Activated CD4-positive, alpha-beta memory T cell treated with anti-CD3 and anti-CD28 coated beads, Interleukin-2, amount 10 ng/mL, durations not matched to agents 7 days and 5 days (primary cell): Measurements from ENCODE around the gene SPATA9. TPM values are rescaled to one million over a fixed set of nuclear protein-coding genes. Genes with fewer than 3 reads are reported as not detected.

Experiments used
- CTCF ChIA-PET: fragments of 350-600 bp; sonication (Branson Sonifier 250); formaldehyde crosslinking; loops from one replicate; lab custom pipeline; 2021; ENCODE audit warnings: antibody characterized with exemption, inconsistent platforms; lab: Charles Lee
- POLR2A ChIA-PET: fragments of 350-600 bp; sonication (Branson Sonifier 250); formaldehyde crosslinking; loops from one replicate; lab custom pipeline; 2021; ENCODE audit warnings: antibody characterized with exemption; lab: Charles Lee
- DNase-seq: peaks from one replicate; pipeline ENCODE4 v3.0.0-alpha.2; 2020
- H3K27ac Mint-ChIP-seq: one replicate; pipeline ENCODE4 v1.8.0; 2021; ENCODE audit warnings: mild to moderate bottlenecking, mixed read lengths
- H3K27me3 Mint-ChIP-seq: one replicate; pipeline ENCODE4 v1.8.0; 2021; ENCODE audit warnings: mixed read lengths
- H3K36me3 Mint-ChIP-seq: one replicate; pipeline ENCODE4 v1.8.0; 2021; ENCODE audit warnings: low read depth, mixed read lengths
- H3K4me1 Mint-ChIP-seq: one replicate; pipeline ENCODE4 v1.8.0; 2021; ENCODE audit warnings: mixed read lengths
- H3K4me3 Mint-ChIP-seq: one replicate; pipeline ENCODE4 v1.8.0; 2021; ENCODE audit warnings: mild to moderate bottlenecking, mixed read lengths
- H3K9me3 Mint-ChIP-seq: one replicate; pipeline ENCODE4 v1.8.0; 2021; ENCODE audit warnings: mixed read lengths
- total RNA-seq, 2 experiments: library from RNA; stranded (reverse); gene quantifications; one replicate each; pipeline ENCODE4 v1.2.3, GENCODE V29; 2021

The SPATA9 gene
- total RNA-seq, 2 experiments from 2014 or later, result not detected

DNA sequence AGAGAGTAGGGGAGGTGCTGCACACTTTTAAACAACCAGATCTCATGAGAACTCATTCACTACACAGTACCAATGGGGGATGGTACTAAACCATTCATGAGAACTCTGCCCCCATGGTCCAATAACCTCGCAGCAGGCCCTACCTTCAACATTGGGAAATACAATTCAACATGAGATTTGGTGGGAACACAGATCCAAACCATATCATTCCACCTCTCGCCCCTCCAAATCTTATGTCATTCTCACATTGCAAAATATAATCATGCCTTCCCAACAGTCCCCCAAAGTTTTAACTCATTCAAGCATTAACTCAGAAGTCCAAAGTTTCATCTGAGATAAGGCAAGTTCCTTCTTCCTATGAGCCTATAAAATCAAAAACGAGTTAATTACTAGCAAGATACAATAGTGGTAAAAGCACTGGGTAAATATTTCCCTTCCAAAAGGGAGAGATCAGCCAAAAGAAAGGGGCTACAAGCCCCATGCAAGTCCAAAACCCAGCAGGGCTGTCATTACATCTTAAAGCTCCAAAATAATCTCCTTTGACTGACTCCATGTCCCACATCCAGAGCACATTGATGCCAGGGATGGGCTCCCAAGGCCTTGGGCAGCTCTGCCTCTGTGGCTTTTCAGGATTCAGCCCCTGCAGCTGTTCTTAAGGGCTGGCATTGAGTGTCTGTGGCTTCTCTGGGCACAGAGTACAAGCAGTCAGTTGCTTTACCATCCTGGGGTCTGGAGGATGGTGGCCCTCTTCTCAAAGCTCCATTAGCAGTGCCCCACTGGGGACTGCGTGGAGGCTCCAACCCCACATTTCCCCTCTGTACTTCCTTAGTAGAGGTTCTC, 54.6 kb downstream of the SPATA9 start:
- Mint-ChIP-seq H3K4me1 (peaks cover 24% of the 10 kb centered on the region), H3K9me3 (peaks cover 5% of the 10 kb centered on the region), H3K4me3 (no peak overlapping the region), H3K27me3 (no peaks in the 10 kb centered on the region), H3K36me3 (peaks cover 19% of the 10 kb centered on the region), H3K27ac (no peak overlapping the region)
- no peak for DNase-seq
- ChIA-PET POLR2A (no interaction called here), CTCF (no interaction called here)

DNA sequence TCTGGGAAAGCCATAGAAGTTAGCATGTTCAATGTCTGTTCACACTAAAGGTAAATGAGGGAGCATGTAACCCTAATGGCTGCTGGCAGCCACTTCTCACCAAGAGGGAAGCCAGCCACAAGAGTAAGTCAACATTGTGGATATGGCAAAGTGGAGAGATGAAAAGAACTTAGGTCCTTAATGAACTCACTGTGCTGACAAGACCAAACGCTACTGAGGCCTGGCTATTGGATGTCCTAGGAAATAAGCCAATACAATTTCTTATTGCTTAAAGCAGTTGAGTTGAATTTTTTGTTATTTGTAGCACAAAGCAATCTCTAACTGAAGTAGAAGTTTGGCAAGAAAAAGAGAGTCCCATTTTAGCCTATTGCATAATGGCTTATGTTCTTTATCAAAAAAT, 56.1 kb downstream of the SPATA9 start:
- H3K36me3 Mint-ChIP-seq, result peaks cover 11% of the 10 kb centered on the region
- peaks cover 27% of the 10 kb centered on the region for H3K4me1 Mint-ChIP-seq
- POLR2A ChIA-PET, result no interaction called here
- no peak overlapping the region for H3K4me3 Mint-ChIP-seq
- CTCF ChIA-PET, result no interaction called here
- no peak for DNase-seq
- H3K9me3 Mint-ChIP-seq, result no peaks in the 10 kb centered on the region
- H3K27ac Mint-ChIP-seq, result no peak overlapping the region
- no peaks in the 10 kb centered on the region for H3K27me3 Mint-ChIP-seq

DNA sequence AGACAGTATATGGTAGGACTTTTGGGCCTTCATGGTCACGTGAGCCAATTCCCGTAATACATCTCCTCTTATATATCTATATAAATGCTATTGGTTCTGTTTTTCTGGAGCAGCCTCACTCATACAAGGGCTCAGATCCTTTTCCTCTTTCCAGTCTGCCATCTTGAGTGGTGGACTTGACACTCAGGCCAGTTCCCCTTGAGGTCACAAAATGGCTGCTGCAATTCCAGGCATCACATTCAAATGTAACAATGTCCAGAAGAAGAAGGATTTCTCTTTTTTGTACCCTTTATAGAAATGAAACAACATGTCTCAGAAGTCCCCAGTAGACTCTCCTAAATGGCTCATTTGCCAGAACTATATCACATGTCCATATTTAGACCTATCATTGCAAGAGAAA, 58.4 kb downstream of the SPATA9 start:
- DNase-seq, result no peak
- ChIA-PET CTCF (no interaction called here), POLR2A (no interaction called here)
- peaks cover 7% of the 10 kb centered on the region for H3K36me3 Mint-ChIP-seq
- H3K4me3 Mint-ChIP-seq, result no peak overlapping the region
- H3K27ac Mint-ChIP-seq, result no peak overlapping the region
- no peaks in the 10 kb centered on the region for H3K27me3 Mint-ChIP-seq
- H3K9me3 Mint-ChIP-seq, result no peaks in the 10 kb centered on the region
- H3K4me1 Mint-ChIP-seq, result peaks cover 31% of the 10 kb centered on the region

DNA sequence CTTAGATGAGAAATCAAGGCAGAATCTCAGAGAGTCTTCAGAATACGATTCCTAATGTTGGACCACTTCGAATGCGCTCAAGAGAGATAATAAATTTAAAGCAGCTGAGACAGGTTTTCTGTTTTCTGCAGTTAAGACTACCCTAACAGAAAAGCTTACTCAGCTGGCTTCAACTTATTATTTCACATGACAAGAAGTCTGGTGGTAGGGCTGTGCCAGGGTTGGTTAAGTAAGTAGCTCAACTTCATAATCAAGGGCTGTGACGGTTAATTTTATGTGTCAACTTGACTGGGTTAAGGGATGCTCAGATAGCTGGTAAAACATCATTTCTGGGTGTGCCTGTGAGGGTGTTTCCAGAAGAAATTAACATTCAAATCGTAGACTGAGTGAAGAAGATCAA, 59.1 kb downstream of the SPATA9 start:
- Mint-ChIP-seq H3K27me3 (peaks cover under 1% of the 10 kb centered on the region), H3K27ac (no peak overlapping the region), H3K36me3 (peaks cover 7% of the 10 kb centered on the region), H3K4me3 (no peak overlapping the region), H3K4me1 (peaks cover 37% of the 10 kb centered on the region), H3K9me3 (no peaks in the 10 kb centered on the region)
- no peak for DNase-seq
- ChIA-PET CTCF (interaction anchor here (2.5 to 3.1 kb wide), 3 partner anchors 8 to 23 kb away, joined by 13 to 17 read pairs (median 15); partner anchors contain the start of gene RFESD), POLR2A (interaction anchor here (4.7 to 5.2 kb wide), 2 partner anchors 7 to 22 kb away, joined by 52 to 57 read pairs; partner anchors contain the start of gene RFESD)

- H3K27ac Mint-ChIP-seq, result peak overlapping the region; percentile 82
- H3K4me1 Mint-ChIP-seq, result peaks cover 42% of the 10 kb centered on the region
- DNase-seq, result peak; percentile 38
- peaks cover 3% of the 10 kb centered on the region for H3K27me3 Mint-ChIP-seq
- POLR2A ChIA-PET, result interaction anchor here (0.6 to 5.2 kb wide), 12 partner anchors 9 to 1040 kb away, joined by 3 to 57 read pairs (median 4); partner anchors contain the start of genes ARSK, CAST, GLRX and RFESD
- H3K4me3 Mint-ChIP-seq, result peak overlapping the region; percentile 74
- H3K9me3 Mint-ChIP-seq, result no peaks in the 10 kb centered on the region
- peaks cover 7% of the 10 kb centered on the region for H3K36me3 Mint-ChIP-seq
- CTCF ChIA-PET, result interaction anchor here (0.6 to 3.1 kb wide), 8 partner anchors 9 to 233 kb away, joined by 3 to 17 read pairs (median 3); partner anchors contain the start of gene RFESD
These were observed 60.8 kb downstream of the SPATA9 start for GRCh38 chr5:95621839-95622629.

DNA sequence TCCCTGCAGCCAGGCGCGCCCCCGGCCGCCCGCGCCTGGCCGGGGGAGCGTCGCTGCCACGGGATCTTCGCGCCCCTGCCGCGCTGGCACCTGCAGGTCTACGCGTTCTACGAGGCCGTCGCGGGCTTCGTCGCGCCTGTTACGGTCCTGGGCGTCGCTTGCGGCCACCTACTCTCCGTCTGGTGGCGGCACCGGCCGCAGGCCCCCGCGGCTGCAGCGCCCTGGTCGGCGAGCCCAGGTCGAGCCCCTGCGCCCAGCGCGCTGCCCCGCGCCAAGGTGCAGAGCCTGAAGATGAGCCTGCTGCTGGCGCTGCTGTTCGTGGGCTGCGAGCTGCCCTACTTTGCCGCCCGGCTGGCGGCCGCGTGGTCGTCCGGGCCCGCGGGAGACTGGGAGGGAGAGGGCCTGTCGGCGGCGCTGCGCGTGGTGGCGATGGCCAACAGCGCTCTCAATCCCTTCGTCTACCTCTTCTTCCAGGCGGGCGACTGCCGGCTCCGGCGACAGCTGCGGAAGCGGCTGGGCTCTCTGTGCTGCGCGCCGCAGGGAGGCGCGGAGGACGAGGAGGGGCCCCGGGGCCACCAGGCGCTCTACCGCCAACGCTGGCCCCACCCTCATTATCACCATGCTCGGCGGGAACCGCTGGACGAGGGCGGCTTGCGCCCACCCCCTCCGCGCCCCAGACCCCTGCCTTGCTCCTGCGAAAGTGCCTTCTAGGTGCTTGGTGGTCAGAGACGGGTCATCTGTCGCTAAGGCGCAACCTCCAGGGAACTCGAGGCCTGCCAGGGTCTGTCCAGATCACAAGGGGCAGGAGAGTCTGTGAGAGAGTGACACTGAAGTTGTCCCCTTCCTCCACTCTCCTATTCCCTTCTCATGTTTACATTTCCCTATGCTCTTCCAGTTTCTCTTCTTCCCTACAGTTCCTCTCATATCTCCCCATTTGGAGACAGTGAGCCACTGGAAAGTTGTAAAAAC, 61.6 kb downstream of the SPATA9 start:
- POLR2A ChIA-PET, result interaction anchor here (0.6 to 5.2 kb wide), 6 partner anchors 10 to 1041 kb away, joined by 3 to 57 read pairs (median 6); partner anchors contain the start of genes ARSK, CAST, RFESD and SKIC3
- H3K27ac Mint-ChIP-seq, result peak overlapping the region; percentile 82
- peaks cover 42% of the 10 kb centered on the region for H3K4me1 Mint-ChIP-seq
- H3K9me3 Mint-ChIP-seq, result no peaks in the 10 kb centered on the region
- peak overlapping the region; percentile 74 for H3K4me3 Mint-ChIP-seq
- peak; percentile 58 for DNase-seq
- H3K27me3 Mint-ChIP-seq, result peaks cover 3% of the 10 kb centered on the region
- peaks cover 10% of the 10 kb centered on the region for H3K36me3 Mint-ChIP-seq
- CTCF ChIA-PET, result interaction anchor here (0.8 to 3.1 kb wide), 4 partner anchors 10 to 26 kb away, joined by 3 to 17 read pairs (median 14); partner anchors contain the start of gene RFESD

- CTCF ChIA-PET, result interaction anchor here (0.8 kb wide), 1 partner anchor 26 kb away, joined by 3 read pairs; the partner anchor contains the start of gene RFESD
- peaks cover 10% of the 10 kb centered on the region for H3K36me3 Mint-ChIP-seq
These were observed 62.5 kb downstream of the SPATA9 start, which contains the start of gene GPR150 for GRCh38 chr5:95620030-95620869. Gene GPR150 (plus strand): TSS chr5:95620087. CDS start chr5:95620276, 189 bp downstream.

GRCh38 chr5:95619514-95620029, 63.2 kb downstream of the SPATA9 start:
- peaks cover 51% of the 10 kb centered on the region for H3K4me1 Mint-ChIP-seq
- H3K4me3 Mint-ChIP-seq, result peak overlapping the region; percentile 77
- POLR2A ChIA-PET, result interaction anchor here (4.7 to 5.2 kb wide), 2 partner anchors 12 to 26 kb away, joined by 52 to 57 read pairs; partner anchors contain the start of gene RFESD

More at GRCh38 chr5:95620030-95620869, 62.5 kb downstream of the SPATA9 start, which contains the start of gene GPR150:
- H3K4me3 Mint-ChIP-seq, result peak within 1 kb of the TSS; percentile 77
- H3K4me1 Mint-ChIP-seq, result peaks cover 45% of the 10 kb centered on the region
- H3K9me3 Mint-ChIP-seq, result no peaks in the 10 kb centered on the region
- peak; percentile 72 for DNase-seq
- peaks cover 3% of the 10 kb centered on the region for H3K27me3 Mint-ChIP-seq
- peak within 1 kb of the TSS; percentile 31 for H3K27ac Mint-ChIP-seq
- POLR2A ChIA-PET, result interaction anchor here (1.2 to 5.2 kb wide), 3 partner anchors 11 to 65 kb away, joined by 6 to 57 read pairs (median 52); partner anchors contain the start of genes ARSK, RFESD and SKIC3

GRCh38 chr5:95619096-95619495, 63.7 kb downstream of the SPATA9 start:
- H3K27me3 Mint-ChIP-seq, result peaks cover 3% of the 10 kb centered on the region
- POLR2A ChIA-PET, result interaction anchor here (1.7 to 5.2 kb wide), 3 partner anchors 12 to 64 kb away, joined by 6 to 57 read pairs (median 52); partner anchors contain the start of genes ARSK, RFESD and SKIC3
- H3K4me1 Mint-ChIP-seq, result peaks cover 52% of the 10 kb centered on the region
- no peaks in the 10 kb centered on the region for H3K9me3 Mint-ChIP-seq
- no peak overlapping the region for H3K27ac Mint-ChIP-seq
- H3K4me3 Mint-ChIP-seq, result peak overlapping the region; percentile 77
- no peak for DNase-seq
- H3K36me3 Mint-ChIP-seq, result peaks cover 7% of the 10 kb centered on the region
- CTCF ChIA-PET, result no interaction called here

More at GRCh38 chr5:95619514-95620029, 63.2 kb downstream of the SPATA9 start:
- Mint-ChIP-seq H3K27ac (peak overlapping the region; percentile 31), H3K9me3 (no peaks in the 10 kb centered on the region), H3K27me3 (peaks cover 3% of the 10 kb centered on the region), H3K36me3 (peaks cover 10% of the 10 kb centered on the region)
- DNase-seq, result no peak
- CTCF ChIA-PET, result no interaction called here

DNA sequence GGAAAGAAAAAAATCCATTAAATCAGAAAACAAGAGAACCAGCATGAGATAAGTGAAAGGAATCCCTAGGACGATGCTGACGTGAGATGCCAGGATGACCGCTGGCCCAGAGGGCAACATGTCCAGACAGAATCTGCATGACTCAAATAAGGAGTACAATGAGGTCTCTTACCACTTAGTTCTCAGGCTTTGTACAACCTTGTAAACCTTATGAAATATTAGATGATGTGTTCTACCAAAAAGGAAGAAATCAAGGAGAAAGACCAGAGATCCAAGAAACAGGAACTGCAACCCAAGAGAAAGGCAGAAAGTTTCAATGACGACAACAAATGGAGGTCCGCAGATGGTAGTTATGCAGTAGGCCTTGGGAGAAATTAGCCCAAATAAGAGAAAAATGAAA, 65.7 kb downstream of the SPATA9 start:
- Mint-ChIP-seq H3K36me3 (peaks cover 20% of the 10 kb centered on the region), H3K27me3 (peaks cover 3% of the 10 kb centered on the region), H3K4me1 (peaks cover 41% of the 10 kb centered on the region), H3K27ac (no peak overlapping the region), H3K4me3 (no peak overlapping the region), H3K9me3 (peaks cover 15% of the 10 kb centered on the region)
- ChIA-PET CTCF (no interaction called here), POLR2A (no interaction called here)
- DNase-seq, result no peak

DNA sequence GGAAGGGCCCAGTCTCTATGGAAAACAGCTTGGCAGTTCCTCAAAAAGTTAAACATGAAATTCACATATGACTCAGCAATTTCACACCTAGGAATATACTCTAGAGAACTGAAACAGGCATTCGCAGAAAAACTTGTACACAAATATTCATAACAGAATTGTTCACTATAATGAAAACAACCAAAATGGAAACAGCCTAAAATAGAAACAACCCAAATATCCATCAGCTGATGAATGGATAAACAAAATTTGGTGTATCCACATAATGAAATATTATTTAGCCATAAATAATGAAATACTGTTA, 67.7 kb downstream of the SPATA9 start:
- POLR2A ChIA-PET, result no interaction called here
- Mint-ChIP-seq H3K4me3 (no peak overlapping the region), H3K27me3 (peaks cover 3% of the 10 kb centered on the region), H3K9me3 (peaks cover 15% of the 10 kb centered on the region), H3K27ac (no peak overlapping the region), H3K4me1 (peaks cover 33% of the 10 kb centered on the region), H3K36me3 (peaks cover 20% of the 10 kb centered on the region)
- no peak for DNase-seq
- CTCF ChIA-PET, result no interaction called here
